Psoas muscle (tissue), 8 donors: ENCODE measurements around the gene TNIP1. TPM values are rescaled to one million over a fixed set of nuclear protein-coding genes. Genes with fewer than 3 reads are reported as not detected.

Experiments used
- ATAC-seq, 4 donors: fragments of 200-7000 bp; cut with Tn5 transposase; one replicate each; pipeline ENCODE4 v1.9.1; 2020; ENCODE audit warnings: moderate library complexity in 3 of 4, mild to moderate bottlenecking in 2 of 4
- DNase-seq, 2 donors: peaks; one replicate each; pipeline ENCODE4 v3.0.0-alpha.2; 2020
- H3K27ac ChIP-seq: fragments of 200-600 bp; one replicate; pipeline ENCODE4 v1.8.0; 2022
- H3K27me3 ChIP-seq, 3 donors: fragments of 200-600 bp in 1 of 3; one replicate each; pipeline versions ENCODE4 v1.6.1 to v1.8.0; 2013 to 2022; ENCODE audit warnings: low read length in 2 of 3, mild to moderate bottlenecking in 2 of 3, moderate library complexity in 1 of 3; ENCODE audit not compliant: insufficient read depth in 3 of 3
- H3K36me3 ChIP-seq, 2 donors: fragments of 200-600 bp in 1 of 2; one replicate each; pipeline versions ENCODE4 v1.6.1 to v1.8.0; 2013 to 2022; ENCODE audit warnings: low read depth in 1 of 2, mild to moderate bottlenecking in 1 of 2, moderate library complexity in 1 of 2; ENCODE audit not compliant: insufficient read depth in 1 of 2
- H3K4me1 ChIP-seq: fragments of 200-600 bp; one replicate; pipeline ENCODE4 v1.8.0; 2022
- H3K4me3 ChIP-seq: fragments of 200-600 bp; one replicate; pipeline ENCODE4 v1.8.0; 2022; ENCODE audit warnings: mild to moderate bottlenecking
- H3K9me3 ChIP-seq: fragments of 200-600 bp; one replicate; pipeline ENCODE4 v1.8.0; 2022
- CTCF ChIP-seq: fragments of 200-600 bp; IDR thresholded peaks from one replicate; pipeline ENCODE4 v1.8.0; 2022; ENCODE audit warnings: antibody characterized with exemption
- WGBS, 3 donors: extraction: QIAGEN DNeasy Blood & Tissue Kit; methylation state at CpG; one replicate each; pipeline versions ENCODE4 v1.1.6 to v1.1.7; 2013; 5-methylcytosine and 5-hydroxymethylcytosine counted together
- intact Hi-C, 2 donors: fragments of 100-400 bp; cut with DNase I; formaldehyde crosslinking; loops; one replicate each; pipeline versions ENCODE4 v1.11.0 to v1.14.2; 2022
- polyA plus RNA-seq, 3 donors: library from polyadenylated mRNA; stranded (reverse); fragments of 200-250 nt; gene quantifications; one replicate each; pipeline ENCODE4 v1.2.3, GENCODE V29; 2013
- total RNA-seq, 4 donors: library from RNA; stranded (reverse); fragmentation: NEBNext Ultra II Directional in 2 of 4; extraction: Animal tissue kit (Norgen Biotek cat#: 25700) in 2 of 4; gene quantifications; one replicate each; pipeline versions ENCODE4 v1.2.1 to v1.2.4, GENCODE V29; 2021 to 2023
- donor health status: healthy with polysubstance abuse.
- donor health status: DM: no; HTN: no; CAD: no; lungs with moderate emphysema.
- donor health status: Bipolar disorder and iron deficiency.
- donor health status: healthy.
- donor health status: DM: yes; HTN: yes; CAD: no.
- donor health status: DM: no; HTN: no; CAD: no.
- donor health status: DM: no; HTN: no; CAD: no.
- donor health status: DM: yes; HTN: yes; CAD: no.

TNIP1 gene
- total and polyA plus RNA-seq, 7 donors, result 55.5 to 218 (median 141) TPM

DNA sequence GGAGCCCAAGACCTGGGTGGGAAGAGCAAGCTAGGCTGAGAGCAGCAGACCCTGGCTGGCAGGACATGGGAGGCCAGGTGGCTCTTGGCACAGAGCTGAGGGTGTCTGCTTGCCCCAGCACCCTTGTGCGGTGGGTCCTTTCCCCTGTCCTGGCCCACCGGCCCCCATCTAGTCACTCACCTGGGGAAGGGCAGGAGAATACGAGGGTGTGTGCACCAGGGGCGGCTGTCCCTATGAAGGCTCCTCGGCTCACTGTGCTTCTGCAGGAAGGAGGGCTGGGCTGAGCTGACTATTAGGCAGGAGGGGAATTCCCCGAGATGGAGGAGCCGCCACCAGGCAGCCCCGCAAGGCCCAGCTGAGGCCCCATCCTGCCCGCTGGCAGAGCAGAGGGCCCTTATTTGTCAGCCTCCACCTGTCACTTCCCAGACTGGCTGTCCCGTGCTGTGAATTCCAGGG lies 6.1 kb upstream of the TNIP1 start:
- H3K27ac ChIP-seq, result peak overlapping the region; percentile 67

GRCh38 chr5:151086192-151086869 lies 5.5 kb upstream of the TNIP1 start:
- no peaks in the 10 kb centered on the region for H3K9me3 ChIP-seq
- H3K4me3 ChIP-seq, result peak overlapping the region; percentile 21
- intact Hi-C loops, result no loop called here
- no peak for ATAC-seq
- H3K27me3 ChIP-seq, result no peaks in the 10 kb centered on the region
- WGBS, 3 donors, result 60 to 78% (median 63%) methylated on average over 6 of the region's 6 CpGs
- peak overlapping the region; percentile 67 for H3K27ac ChIP-seq
- H3K4me1 ChIP-seq, result peaks cover 41% of the 10 kb centered on the region
- no peaks in the 10 kb centered on the region for H3K36me3 ChIP-seq
- no peak for TF ChIP-seq CTCF
- no peak for DNase-seq

More for the DNA sequence above, 6.1 kb upstream of the TNIP1 start:
- ATAC-seq (no peak), DNase-seq (no peak)
- intact Hi-C loops, result no loop called here
- WGBS, 3 donors, result 45 to 51% (median 51%) methylated on average over 9 to 10 of the region's 10 CpGs
- no peaks in the 10 kb centered on the region for H3K36me3 ChIP-seq
- H3K9me3 ChIP-seq, result no peaks in the 10 kb centered on the region
- no peak for TF ChIP-seq CTCF
- H3K4me3 ChIP-seq, result peak overlapping the region; percentile 21
- peaks cover 39% of the 10 kb centered on the region for H3K4me1 ChIP-seq
- no peaks in the 10 kb centered on the region for H3K27me3 ChIP-seq

DNA sequence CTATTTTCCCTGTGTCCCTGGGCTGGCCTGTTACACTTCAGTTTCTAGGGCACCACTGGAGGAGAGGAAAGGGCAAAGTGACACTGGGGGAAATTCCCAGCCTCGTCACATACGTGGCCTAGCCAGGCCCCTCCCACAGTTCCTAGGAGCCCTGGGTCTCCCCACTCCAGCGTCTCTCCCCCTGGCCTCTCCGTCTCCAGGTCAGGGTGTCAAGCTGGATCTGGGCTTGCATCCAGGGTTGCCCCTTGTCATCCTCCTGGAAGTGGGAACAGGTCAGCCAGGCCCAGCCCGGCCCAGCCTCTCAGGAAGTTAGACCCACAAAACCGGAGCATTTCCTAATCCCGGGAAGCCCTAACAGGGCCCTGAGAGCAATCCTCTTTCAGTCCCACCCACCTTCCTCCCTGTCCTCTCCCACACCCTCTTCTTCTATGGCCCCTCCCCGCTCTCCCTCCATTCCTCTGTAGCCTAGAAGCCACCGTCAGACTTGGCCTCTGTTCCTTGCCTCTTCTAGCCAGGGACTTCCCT lies 4.7 kb upstream of the TNIP1 start:
- Histone ChIP-seq H3K36me3 (no peaks in the 10 kb centered on the region), H3K27me3 (no peaks in the 10 kb centered on the region), H3K4me1 (peaks cover 41% of the 10 kb centered on the region), H3K9me3 (no peaks in the 10 kb centered on the region), H3K4me3 (peak overlapping the region; percentile 21), H3K27ac (peak overlapping the region; percentile 67)
- no peak for TF ChIP-seq CTCF
- DNase-seq (peak; percentile 55 to 71), ATAC-seq (no peak)
- WGBS, 3 donors, result 27 to 35% (median 31%) methylated on average over 9 of the region's 9 CpGs
- intact Hi-C loops, result no loop called here

DNA sequence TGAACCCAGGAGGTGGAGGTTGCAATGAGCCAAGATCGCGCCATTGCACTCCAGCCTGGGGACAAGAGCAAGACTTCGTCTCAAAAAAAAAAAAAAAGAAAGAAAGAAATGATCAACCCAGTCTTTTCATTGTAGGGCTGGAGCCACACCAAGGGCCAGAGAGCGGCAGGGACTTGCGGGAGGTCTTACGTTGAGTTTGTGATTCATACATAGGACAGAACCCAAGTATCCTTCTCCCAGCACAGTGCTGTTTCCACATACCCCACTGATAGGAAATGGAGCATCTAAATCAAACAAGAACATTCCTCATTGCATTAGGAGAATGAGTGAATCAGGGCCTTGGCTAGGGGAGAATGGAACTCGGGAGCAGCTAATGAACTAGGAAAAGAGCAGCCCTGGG lies 3.5 kb upstream of the TNIP1 start:
- Histone ChIP-seq H3K4me3 (no peak overlapping the region), H3K27ac (peak overlapping the region; percentile 67), H3K27me3 (no peaks in the 10 kb centered on the region), H3K9me3 (no peaks in the 10 kb centered on the region), H3K4me1 (peaks cover 49% of the 10 kb centered on the region), H3K36me3 (no peaks in the 10 kb centered on the region)
- WGBS, 3 donors, result 89 to 95% (median 92%) methylated on average over 7 of the region's 7 CpGs
- DNase-seq, result no peak
- no peak for TF ChIP-seq CTCF
- intact Hi-C loops, result no loop called here
- no peak for ATAC-seq
